GM23338 (cell line): ENCODE data around the gene DUSP21. TPM values are rescaled to one million over a fixed set of nuclear protein-coding genes. Genes with fewer than 3 reads are reported as not detected.

ENCODE experiments used
- ATAC-seq: fragments of 200-7000 bp; cut with Tn5 transposase; 3 replicates; pipeline ENCODE4 v1.9.1; 2020
- DNase-seq: peaks from one replicate; pipeline ENCODE4 v3.0.0-alpha.2; 2015; ENCODE audit warnings: low spot score
- H2AFZ ChIP-seq: fragments of 200-600 bp; sonication (generic); 2 replicates; pipeline ENCODE4 v1.8.0; 2016; ENCODE audit warnings: antibody characterized with exemption, mild to moderate bottlenecking, moderate library complexity
- H3F3A ChIP-seq: fragments of 200-600 bp; sonication (generic); replicated peaks from 2 replicates; pipeline ENCODE4 v1.8.0; 2017; ENCODE audit warnings: antibody characterized with exemption, mixed run types, low read depth
- H3K27ac ChIP-seq: fragments of 200-600 bp; sonication (generic); 2 replicates; pipeline ENCODE4 v1.6.1; 2016; ENCODE audit warnings: low read depth
- H3K27me3 ChIP-seq: fragments of 200-600 bp; sonication (generic); 2 replicates; pipeline ENCODE4 v1.8.0; 2016; ENCODE audit warnings: mild to moderate bottlenecking, mixed run types, moderate library complexity; ENCODE audit not compliant: insufficient read depth
- H3K36me3 ChIP-seq: fragments of 200-600 bp; sonication (generic); 2 replicates; pipeline ENCODE4 v1.8.0; 2016; ENCODE audit warnings: mild to moderate bottlenecking; ENCODE audit not compliant: insufficient read depth
- H3K4me1 ChIP-seq: fragments of 200-600 bp; sonication (generic); 2 replicates; pipeline ENCODE4 v1.8.0; 2016; ENCODE audit warnings: mild to moderate bottlenecking, moderate library complexity; ENCODE audit not compliant: insufficient read depth
- H3K4me2 ChIP-seq: fragments of 200-600 bp; sonication (generic); 2 replicates; pipeline ENCODE4 v1.7.1; 2017; ENCODE audit warnings: mixed run types
- H3K4me3 ChIP-seq: fragments of 200-600 bp; sonication (generic); 2 replicates; pipeline ENCODE4 v1.6.1; 2016; ENCODE audit warnings: mixed run types
- H3K79me2 ChIP-seq: fragments of 200-600 bp; sonication (generic); replicated peaks from 2 replicates; pipeline ENCODE4 v1.8.0; 2017; ENCODE audit warnings: mild to moderate bottlenecking; ENCODE audit not compliant: insufficient read depth
- H3K9me2 ChIP-seq: fragments of 200-600 bp; sonication (generic); 2 replicates; pipeline ENCODE4 v1.8.0; 2017; ENCODE audit not compliant: insufficient read depth
- H4K20me1 ChIP-seq: fragments of 200-600 bp; sonication (generic); replicated peaks from 2 replicates; pipeline ENCODE4 v1.8.0; 2017; ENCODE audit warnings: mild to moderate bottlenecking; ENCODE audit not compliant: insufficient read depth
- H3K27ac Mint-ChIP-seq: 2 replicates; pipeline ENCODE4 v1.8.0; 2020; ENCODE audit warnings: inconsistent platforms, mild to moderate bottlenecking, moderate library complexity, mixed read lengths
- H3K27me3 Mint-ChIP-seq: 3 replicates; pipeline ENCODE4 v1.8.0; 2022; ENCODE audit warnings: low read depth, mild to moderate bottlenecking, moderate library complexity, mixed read lengths, inconsistent platforms; ENCODE audit not compliant: insufficient read depth, poor library complexity
- H3K36me3 Mint-ChIP-seq: 3 replicates; pipeline ENCODE4 v1.8.0; 2021; ENCODE audit warnings: low read depth, mild to moderate bottlenecking, inconsistent platforms, moderate library complexity, mixed read lengths
- H3K4me1 Mint-ChIP-seq: 3 replicates; pipeline ENCODE4 v1.8.0; 2020; ENCODE audit warnings: mild to moderate bottlenecking, inconsistent platforms, mixed read lengths
- H3K4me3 Mint-ChIP-seq: 3 replicates; pipeline ENCODE4 v1.8.0; 2021; ENCODE audit warnings: moderate library complexity, mild to moderate bottlenecking, inconsistent platforms, mixed read lengths
- H3K9me3 Mint-ChIP-seq: 3 replicates; pipeline ENCODE4 v1.8.0; 2020; ENCODE audit warnings: moderate library complexity, mild to moderate bottlenecking, inconsistent platforms, mixed read lengths
- CREB1 ChIP-seq: fragments of 250-450 bp; sonication (Bioruptor Pico); IDR thresholded peaks from 2 replicates; pipeline ENCODE4 v1.5.0; 2020; ENCODE audit warnings: low read depth, mild to moderate bottlenecking, moderate library complexity
- CTCF ChIP-seq, 2 experiments: fragments of 200-600 bp in 1 of 2; sonication (generic) in 1 of 2; conservative IDR thresholded peaks; 2 replicates each; pipeline versions ENCODE4 v1.5.1 to v1.6.1; 2016 to 2017; ENCODE audit warnings: antibody characterized with exemption in 2 of 2, low read depth in 2 of 2, mild to moderate bottlenecking in 2 of 2, moderate library complexity in 1 of 2
- ETS1 ChIP-seq: IDR thresholded peaks from 2 replicates; pipeline ENCODE4 v1.6.1; 2016; ENCODE audit warnings: antibody characterized with exemption
- EZH2 ChIP-seq: fragments of 200-600 bp; sonication (generic); IDR thresholded peaks from one replicate; pipeline ENCODE4 v1.8.0; 2017; ENCODE audit warnings: antibody characterized with exemption, mild to moderate bottlenecking, low read depth; ENCODE audit not compliant: unreplicated experiment
- EZH2phosphoT487 ChIP-seq: fragments of 200-600 bp; sonication (generic); IDR thresholded peaks from one replicate; pipeline ENCODE4 v1.8.1; 2018; ENCODE audit warnings: antibody characterized with exemption; ENCODE audit not compliant: unreplicated experiment
- JUNB ChIP-seq: IDR thresholded peaks from one replicate; pipeline ENCODE4 v1.6.1; 2016; ENCODE audit warnings: antibody characterized with exemption; ENCODE audit not compliant: unreplicated experiment
- NANOG ChIP-seq: IDR thresholded peaks from 2 replicates; pipeline ENCODE4 v1.6.1; 2016; ENCODE audit warnings: antibody characterized with exemption, borderline replicate concordance
- POLR2AphosphoS5 ChIP-seq: IDR thresholded peaks from 2 replicates; pipeline ENCODE4 v1.6.1; 2016; ENCODE audit warnings: antibody characterized with exemption, low read depth
- STAT1 ChIP-seq: IDR thresholded peaks from one replicate; pipeline ENCODE4 v1.6.1; 2016; ENCODE audit warnings: antibody characterized with exemption; ENCODE audit not compliant: unreplicated experiment
- ZNF114 ChIP-seq: fragments of 250-450 bp; sonication (Bioruptor Pico); IDR thresholded peaks from 2 replicates; pipeline ENCODE4 v1.5.0; 2020; ENCODE audit warnings: mild to moderate bottlenecking, moderate library complexity
- ZNF331 ChIP-seq: fragments of 250-450 bp; sonication (Bioruptor Pico); IDR thresholded peaks from 2 replicates; pipeline ENCODE4 v1.5.0; 2020; ENCODE audit warnings: low read depth, mild to moderate bottlenecking, moderate library complexity
- ZNF462 ChIP-seq: fragments of 250-450 bp; sonication (Bioruptor Pico); IDR thresholded peaks from 2 replicates; pipeline ENCODE4 v1.5.0; 2020; ENCODE audit warnings: mild to moderate bottlenecking, moderate library complexity
- polyA plus RNA-seq: library from polyadenylated mRNA; unstranded; fragments of >200 nt; fragmentation: Nextera tagmentation; extraction: Ambion mirVana; gene quantifications from 2 replicates; pipeline ENCODE4 v1.2.1, GENCODE V29; 2016
- total RNA-seq: library from RNA; depleted of rRNA; stranded (reverse); fragments of >200 nt; shearing (Covaris generic); gene quantifications from 2 replicates; pipeline ENCODE4 v1.2.3, GENCODE V29; 2014

The DUSP21 gene
- total and polyA plus RNA-seq, 2 experiments from 2014 or later, result not detected

- Mint-ChIP-seq H3K27ac (no peak overlapping the region), H3K36me3 (no peaks in the 10 kb centered on the region), H3K4me1 (no peaks in the 10 kb centered on the region), H3K4me3 (no peak overlapping the region), H3K27me3 (no peaks in the 10 kb centered on the region), H3K9me3 (no peaks in the 10 kb centered on the region)
- no peaks in the 10 kb centered on the region for H3K36me3 ChIP-seq
- TF ChIP-seq STAT1 (no peak), ZNF114 (no peak), CREB1 (no peak), POLR2AphosphoS5 (no peak)
- ATAC-seq (no peak), DNase-seq (no peak)
- no peaks in the 10 kb centered on the region for H4K20me1 ChIP-seq
- no peak overlapping the region for H3K4me3 ChIP-seq
- no peaks in the 10 kb centered on the region for H3K9me2 ChIP-seq
- no peak overlapping the region for H3K27ac ChIP-seq
- no peaks in the 10 kb centered on the region for H3K27me3 ChIP-seq
- H3K79me2 ChIP-seq, result no peaks in the 10 kb centered on the region
- no peaks in the 10 kb centered on the region for H3F3A ChIP-seq
- H3K4me2 ChIP-seq, result no peak overlapping the region
- H3K4me1 ChIP-seq, result no peaks in the 10 kb centered on the region
- H2AFZ ChIP-seq, result no peak overlapping the region
Observed at GRCh38 chrX:44829832-44830231, 14.0 kb upstream of the DUSP21 start.

- DNase-seq (no peak), ATAC-seq (no peak)
- no peaks in the 10 kb centered on the region for H3K4me1 Mint-ChIP-seq
- no peaks in the 10 kb centered on the region for H3F3A ChIP-seq
- H3K9me2 ChIP-seq, result no peaks in the 10 kb centered on the region
- H3K36me3 Mint-ChIP-seq, result no peaks in the 10 kb centered on the region
- H3K4me3 Mint-ChIP-seq, result no peak overlapping the region
- peaks cover 2% of the 10 kb centered on the region for H3K27me3 Mint-ChIP-seq
- H3K36me3 ChIP-seq, result no peaks in the 10 kb centered on the region
- no peaks in the 10 kb centered on the region for H4K20me1 ChIP-seq
- no peaks in the 10 kb centered on the region for H3K79me2 ChIP-seq
- no peak overlapping the region for H3K27ac Mint-ChIP-seq
- no peaks in the 10 kb centered on the region; the same call in 2 of the 3 replicates for H3K9me3 Mint-ChIP-seq
- H3K27ac ChIP-seq, result no peak overlapping the region
- no peaks in the 10 kb centered on the region for H3K4me1 ChIP-seq
- H3K4me3 ChIP-seq, result no peak overlapping the region
- H3K27me3 ChIP-seq, result no peaks in the 10 kb centered on the region
- H2AFZ ChIP-seq, result no peak overlapping the region
- no peak overlapping the region for H3K4me2 ChIP-seq
- no peak for TF ChIP-seq EZH2phosphoT487
- no peak for TF ChIP-seq ZNF331 (CRISPR knock-in tag)
- TF ChIP-seq STAT1, result no peak
- no peak for TF ChIP-seq ZNF462 (CRISPR knock-in tag)
- no peak for TF ChIP-seq POLR2AphosphoS5
- TF ChIP-seq NANOG, result no peak
- TF ChIP-seq ZNF114, result no peak
- no peak for TF ChIP-seq ETS1
- TF ChIP-seq CTCF (conservative IDR thresholded peaks at IDR 0.05; ENCODE audit: low read depth in 2 of 2), result no peak
- TF ChIP-seq JUNB, result no peak
- TF ChIP-seq CREB1, result no peak
- no peak for TF ChIP-seq EZH2
Observed at GRCh38 chrX:44842550-44843317, 1.1 kb upstream of the DUSP21 start.
